HL-60/S4 treated with phorbol 12-myristate 13-acetate at 8.2 ng/mL for 4 days and 3 days (cell line): ENCODE results near the gene CHCHD5.

ENCODE experiments used
- in situ Hi-C: fragments of 300-500 bp; cut with MboI; formaldehyde crosslinking; loops from 2 replicates; pipeline ENCODE4 v1.15.0; 2022; ENCODE audit warnings: low sequenced_read_pairs

The CHCHD5 gene

DNA sequence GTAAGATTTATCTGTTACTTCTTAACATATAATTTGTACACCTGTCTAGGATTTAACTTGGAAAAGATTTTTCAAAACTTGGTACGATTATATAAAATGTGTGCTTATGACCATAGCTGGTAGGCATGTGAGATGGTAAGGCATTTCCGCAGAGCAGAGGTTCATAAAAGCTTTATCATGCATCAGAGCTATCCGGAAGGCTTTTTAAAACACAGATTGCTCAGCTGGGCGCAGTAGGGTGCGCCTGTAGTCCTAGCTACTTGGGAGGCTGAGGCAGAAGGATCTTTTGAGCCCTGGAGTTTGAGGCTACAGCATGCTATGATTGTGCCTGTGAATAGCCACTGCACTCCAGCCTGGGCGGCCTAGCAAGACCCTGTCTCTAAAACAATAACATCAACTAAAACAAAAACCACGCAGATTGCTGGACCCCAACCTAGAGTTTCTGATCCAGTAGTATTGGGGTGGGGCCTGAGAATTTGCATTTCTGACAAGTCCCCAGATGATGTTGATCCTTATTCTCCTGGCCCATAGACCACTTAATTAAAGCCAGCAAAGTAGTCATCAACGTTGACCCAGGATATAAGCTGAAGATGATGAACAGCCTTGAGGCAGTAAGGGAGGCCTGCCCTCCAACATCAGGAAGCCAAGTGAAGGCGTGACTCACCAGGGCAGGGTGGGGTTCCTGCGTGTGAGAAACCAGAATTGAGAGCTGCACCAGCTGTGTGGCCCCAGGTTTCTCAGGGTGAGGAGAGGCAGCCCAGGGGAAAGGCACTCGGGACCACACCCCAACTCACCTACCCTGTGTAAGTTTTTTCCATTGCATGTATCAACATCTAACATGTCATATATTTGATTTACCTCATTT lies 39.7 kb downstream of the CHCHD5 start:
- in situ Hi-C loops, result no loop called here

DNA sequence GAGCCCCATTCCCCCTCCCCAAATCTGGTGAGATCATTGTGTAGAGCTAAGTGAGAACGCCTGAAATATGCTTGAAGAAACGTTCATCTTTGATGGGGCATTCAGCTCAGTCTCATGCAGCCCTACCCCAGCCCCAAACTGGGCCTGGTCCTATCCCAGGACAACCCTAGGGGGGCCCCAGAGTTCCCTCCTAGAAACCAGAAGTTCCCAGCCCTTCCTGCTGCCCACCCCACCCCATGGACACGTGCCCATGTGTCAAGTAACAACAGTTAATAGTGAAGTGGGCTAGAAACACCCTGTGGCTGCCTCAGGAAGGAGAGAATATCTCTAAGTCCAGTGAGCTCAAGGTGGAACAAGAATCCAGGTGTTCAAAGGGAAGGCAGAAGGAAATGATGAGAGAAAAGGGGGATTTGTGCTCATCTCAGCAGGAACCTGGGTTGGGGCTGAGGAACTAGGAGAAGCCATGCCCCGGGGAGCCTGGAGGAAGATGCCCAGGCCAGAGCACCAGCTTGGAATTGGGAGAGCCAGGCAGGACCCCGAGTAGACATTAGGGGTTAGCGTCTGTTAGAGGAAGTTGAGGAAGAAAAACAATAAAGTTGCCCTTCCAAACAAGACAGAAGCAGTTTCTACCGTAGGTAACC lies 41.2 kb downstream of the CHCHD5 start:
- in situ Hi-C loops, result no loop called here

DNA sequence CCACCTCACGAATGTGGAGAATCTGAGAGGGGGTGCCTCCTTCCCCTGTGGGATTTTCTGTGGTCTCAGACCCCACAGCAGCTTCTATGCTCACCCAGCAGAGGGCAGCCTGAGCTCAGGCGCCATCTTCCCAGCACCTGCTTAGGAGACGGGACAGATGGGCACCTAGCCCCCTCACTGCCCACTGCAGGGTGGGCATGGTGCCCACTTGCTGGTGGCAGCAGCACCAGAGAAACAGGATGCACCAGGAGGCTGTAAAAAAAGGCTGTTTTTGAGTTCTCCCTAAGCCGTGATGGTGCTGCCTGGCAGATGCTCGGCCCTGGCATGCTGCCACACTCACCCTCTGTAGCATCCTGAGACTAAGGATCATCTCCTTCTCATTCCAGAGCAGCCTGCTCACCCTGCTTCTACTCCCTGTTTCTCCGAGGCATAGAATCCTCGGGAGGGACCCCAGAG lies 42.2 kb downstream of the CHCHD5 start:
- in situ Hi-C loops, result no loop called here

DNA sequence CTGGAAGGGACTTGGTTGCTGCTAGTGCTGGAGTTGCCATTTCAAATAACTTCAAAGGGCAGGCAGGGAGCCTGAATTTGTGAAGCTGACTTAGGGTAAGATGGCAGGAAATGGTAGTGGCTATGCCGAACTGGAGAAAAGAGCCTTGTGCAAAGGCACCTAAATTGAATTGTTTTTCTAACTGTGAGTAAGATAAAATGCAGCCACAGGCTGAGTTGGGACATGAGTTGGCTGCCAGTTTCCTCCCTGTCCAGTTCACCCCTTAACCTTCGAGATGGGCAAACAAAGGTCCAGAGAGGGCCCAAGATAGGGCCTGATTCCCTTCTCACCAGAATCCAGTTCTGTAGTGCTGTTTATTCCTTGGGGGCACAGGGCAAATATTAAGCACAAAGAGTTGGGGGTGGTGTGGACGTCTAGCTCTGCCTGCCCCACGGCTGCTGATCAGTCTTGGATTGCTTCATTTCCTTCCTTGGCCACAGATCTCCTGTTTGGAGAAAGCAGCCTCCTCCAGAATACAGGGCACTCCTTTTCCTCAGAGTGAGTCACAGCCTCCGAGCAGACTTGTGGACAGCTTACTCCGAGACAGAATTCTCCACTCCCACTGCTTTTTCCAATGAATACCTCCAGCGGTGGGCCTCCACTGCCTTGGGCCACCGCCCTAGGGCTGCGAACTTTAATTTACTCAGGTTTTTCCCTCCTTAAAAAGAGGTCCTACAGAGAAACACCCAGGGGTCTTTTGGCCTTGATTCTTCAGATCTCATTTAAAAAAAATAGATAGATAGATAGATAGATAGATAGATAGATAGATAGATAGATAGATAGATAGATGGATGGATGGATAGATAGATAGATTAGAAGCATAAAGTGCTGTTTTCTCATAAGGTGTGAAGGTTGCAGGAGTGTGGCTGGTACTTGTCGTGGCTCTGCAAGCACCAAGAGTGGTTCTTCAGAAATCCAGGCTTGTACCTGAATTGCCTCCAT lies 42.9 kb downstream of the CHCHD5 start:
- in situ Hi-C loops, result no loop called here

DNA sequence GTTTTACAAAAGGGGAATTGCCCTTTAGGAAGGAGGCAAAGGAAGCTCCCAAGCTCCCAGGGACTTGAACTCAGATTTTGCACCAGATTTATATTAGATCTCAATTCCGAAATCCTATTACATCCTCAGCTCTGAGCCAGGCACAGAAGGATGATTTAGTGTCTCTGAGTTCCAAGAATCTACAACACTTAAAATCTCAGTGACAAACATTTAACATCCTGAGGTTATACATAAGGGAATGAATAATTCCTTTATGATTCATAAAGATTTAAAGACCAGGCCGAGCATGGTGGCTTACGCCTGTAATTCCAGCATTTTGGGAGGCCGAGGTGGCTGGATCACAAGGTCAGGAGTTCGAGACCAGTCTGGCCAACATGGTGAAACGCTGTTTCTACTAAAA lies 44.8 kb downstream of the CHCHD5 start:
- in situ Hi-C loops, result no loop called here

DNA sequence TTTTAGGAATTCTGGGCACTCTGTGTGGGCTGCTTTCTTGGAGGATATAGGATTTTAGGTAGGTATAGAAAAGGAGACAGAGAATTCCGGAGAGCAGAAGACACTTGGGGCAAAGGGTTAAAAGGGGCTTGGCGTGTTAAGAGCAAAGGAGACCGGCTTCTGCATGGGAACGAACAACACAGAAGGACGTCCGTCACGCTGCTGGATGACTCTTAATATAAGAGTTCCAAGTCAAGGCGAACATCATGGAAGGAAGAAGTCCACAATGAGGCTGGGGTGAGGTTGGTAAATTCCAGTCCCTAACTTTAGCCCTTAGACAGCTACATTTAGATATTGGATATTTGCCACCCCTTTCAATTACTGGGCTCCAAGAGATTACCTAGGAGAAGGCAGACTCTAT lies 45.4 kb downstream of the CHCHD5 start:
- in situ Hi-C loops, result no loop called here

DNA sequence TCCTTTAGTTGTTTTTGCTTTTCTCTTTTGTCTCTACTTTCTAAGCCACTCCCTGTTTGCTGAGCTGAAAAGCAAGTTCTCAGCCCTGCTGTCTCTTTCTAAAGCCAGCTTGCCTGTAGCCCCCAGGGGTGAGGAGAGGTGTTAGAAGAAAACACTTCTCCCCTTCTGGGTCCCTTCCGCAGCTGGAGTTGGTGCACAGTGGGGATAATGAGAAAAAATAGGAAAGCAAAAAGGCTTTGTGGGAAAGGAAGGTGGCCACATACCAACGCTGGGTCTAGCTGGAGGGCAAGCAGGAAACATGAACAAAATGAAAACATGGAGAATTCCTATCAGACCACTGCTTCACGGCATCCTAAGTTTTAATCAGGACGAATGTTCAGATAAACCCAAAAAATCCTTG lies 45.9 kb downstream of the CHCHD5 start:
- in situ Hi-C loops, result no loop called here

DNA sequence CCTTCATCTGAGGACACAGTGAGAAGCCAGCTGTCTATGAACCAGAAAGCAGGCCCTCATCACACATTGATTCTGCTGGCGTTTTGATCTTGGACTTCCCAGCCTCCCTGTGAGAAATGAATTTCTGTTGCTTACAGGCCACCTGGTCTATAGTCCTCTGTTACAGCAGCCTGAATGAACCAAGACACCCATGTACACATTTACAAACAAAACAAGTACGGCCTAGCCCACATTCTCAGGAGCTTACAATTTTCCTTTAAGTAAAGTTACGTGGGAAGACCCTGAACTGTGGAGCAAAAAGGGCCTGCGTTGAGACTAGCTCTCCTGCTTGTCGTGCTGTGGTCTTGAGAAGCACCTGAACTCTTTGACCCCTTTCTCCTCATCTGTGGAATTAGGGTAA lies 49.3 kb downstream of the CHCHD5 start:
- in situ Hi-C loops, result no loop called here

DNA sequence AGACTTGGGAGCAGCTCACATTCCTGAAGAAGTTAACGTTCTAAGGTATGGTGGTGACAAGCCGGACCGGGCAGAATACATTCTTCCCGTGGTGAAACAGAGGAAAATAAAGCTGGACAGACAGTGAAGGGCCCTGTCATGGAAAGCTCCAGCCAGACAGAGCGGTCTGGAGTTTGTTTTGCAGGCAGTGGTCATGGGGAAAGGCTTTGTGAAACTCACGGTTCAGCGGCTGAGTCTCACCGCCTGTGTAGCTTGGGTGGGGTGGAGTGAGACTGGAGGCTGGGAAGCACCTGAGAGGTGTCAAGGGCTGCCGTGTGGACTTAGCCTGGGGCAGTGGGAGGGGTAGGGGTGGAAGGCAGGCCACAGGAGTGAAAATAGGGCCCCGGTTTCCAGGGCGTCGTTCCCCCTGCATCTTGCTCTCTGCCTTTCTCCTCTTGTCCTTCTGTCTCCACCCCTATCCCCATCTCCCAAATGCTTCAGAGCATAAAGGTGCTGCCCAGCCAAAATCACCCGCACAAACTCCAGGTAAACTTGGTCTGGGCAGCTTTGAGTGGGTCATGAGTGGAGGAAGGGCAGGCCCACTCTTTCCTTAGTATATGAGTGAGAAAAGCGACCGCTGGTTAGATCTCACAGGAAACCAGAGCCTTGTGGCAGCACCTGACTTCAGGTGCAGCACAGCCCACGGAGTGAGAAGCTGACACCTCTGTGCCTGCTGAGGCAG lies 49.9 kb downstream of the CHCHD5 start:
- in situ Hi-C loops, result no loop called here

DNA sequence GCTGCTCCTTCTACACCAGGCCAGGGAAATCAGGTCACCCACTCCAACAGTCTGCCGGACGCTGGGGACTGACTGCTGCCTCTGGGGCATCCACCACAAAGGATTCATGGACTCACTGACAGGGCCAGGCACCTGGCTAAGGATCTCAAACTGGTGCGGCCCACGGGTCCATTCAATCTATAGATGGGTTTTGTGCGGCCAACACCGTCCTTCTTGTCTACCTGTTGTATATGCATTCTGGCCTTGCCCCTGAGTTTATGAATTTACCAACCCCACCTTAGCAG lies 50.4 kb downstream of the CHCHD5 start:
- in situ Hi-C loops, result no loop called here

DNA sequence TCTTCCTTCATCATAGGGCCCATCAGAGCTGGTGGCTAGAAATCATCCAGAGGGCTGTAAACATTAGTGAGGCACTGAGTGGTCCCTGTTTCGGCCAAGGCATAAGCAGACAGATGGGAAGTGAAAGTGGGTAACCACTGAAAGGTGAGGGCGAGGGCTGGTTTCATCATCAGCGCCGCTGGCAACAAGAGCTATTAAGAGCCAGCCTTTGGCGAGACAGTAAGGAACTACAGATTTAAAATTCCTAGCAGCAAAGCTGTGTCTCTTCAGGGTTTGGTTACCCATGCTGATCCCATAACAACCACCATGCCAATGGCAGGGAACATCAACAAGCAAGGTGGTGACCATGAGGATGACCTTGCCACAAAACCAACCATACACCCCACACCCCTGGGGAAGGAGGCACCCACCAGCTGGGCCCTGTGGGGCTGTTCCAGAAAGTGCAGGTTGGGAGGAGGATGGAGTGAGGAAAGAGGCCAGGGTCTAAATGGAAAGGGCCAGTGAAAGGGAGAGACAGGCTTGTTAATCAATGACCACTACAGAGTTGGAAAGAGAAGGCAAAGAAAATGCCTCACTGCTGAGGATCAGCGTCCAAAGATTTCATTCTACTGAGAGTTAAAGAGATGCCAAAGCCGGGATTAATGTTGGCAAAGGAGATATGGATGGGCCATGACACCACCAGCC lies 52.3 kb downstream of the CHCHD5 start:
- in situ Hi-C loops, result no loop called here

DNA sequence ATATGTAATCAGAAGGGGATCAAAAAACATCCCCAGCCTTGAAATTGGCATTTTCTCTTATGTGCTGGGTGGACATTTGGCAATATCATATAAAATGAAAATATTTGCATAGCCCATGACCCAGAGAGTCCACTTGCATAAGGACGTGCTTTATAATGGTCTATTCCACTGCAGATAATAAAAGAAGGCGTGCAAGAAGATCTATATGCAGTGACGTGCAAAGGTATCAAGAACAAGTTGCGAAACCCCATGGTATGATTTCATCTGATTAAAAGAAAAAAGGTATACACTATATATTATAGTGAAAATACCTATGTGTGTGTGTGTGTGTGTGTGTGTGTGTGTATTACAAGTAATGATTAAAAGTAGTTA lies 52.9 kb downstream of the CHCHD5 start:
- in situ Hi-C loops, result no loop called here
